Cortex of kidney (tissue), 1 donor: ENCODE results near the gene HELZ.
"Not testable (repeated sequence)": the region's sequence is repeated elsewhere in the genome, so short reads cannot be mapped to it uniquely, and the experiment has no call there.

Experiments used
- DNase-seq: peaks from one replicate; lab custom pipeline; 2025; lab: John Stamatoyannopoulos, UW

Gene HELZ

GRCh38 chr17:67139784-67140665, 105.0 kb downstream of the HELZ start:
- DNase-seq = no peak

DNA sequence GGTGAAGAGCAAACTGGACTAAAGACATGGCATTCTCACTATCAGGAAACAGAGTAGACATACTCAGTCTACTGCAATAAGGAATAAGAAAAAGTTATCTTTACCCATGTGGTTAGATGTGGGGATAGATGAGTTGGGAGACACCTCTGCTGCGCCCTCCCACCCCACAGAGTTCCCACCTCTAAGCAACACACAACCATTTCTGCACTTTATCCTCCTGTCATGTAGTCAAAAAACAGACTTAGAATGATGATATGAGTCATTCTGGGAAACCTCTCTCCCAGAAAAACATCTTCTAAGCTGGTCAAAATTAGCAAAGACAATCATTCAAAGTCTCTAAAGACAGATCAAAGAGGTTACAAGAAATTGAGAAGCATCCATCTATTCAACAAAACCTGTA, 105.7 kb downstream of the HELZ start:
- DNase-seq = no peak

DNA sequence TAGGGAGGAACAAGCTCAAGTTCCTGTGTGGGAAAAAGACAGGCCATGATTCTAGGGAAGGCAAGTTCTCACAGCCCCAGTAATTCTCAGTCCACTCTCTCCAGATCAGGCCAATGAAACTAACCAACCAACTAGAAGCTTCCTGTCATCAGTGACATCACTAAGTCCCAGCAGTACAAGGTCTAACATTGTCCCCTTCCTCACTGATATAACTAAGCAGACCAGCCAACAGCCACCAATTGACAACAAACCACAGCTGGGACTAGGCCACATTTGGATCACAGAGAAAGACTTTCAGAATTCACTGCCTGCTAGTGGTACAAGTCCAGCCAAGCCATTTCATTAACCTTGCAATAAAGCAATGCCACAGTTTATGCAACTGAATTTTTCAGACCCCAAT, 106.6 kb downstream of the HELZ start:
- no peak for DNase-seq

DNA sequence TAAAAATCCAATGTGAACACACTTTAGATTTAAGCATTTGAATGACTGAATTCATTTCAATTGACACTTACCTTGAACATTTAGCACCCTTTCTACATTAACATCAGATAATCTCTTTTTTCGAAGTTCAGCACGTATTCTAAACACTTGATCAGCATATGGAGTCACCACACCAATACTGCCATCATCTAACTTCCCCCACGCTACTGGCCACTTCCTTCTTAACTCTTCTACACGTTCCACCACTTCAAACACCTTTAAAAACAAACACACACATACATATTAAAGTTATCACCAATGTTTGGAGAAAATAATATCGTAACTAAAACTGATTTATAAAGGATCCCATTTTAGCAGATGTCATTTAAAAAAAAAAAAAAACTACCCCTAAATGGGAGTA, 107.1 kb downstream of the HELZ start:
- no peak for DNase-seq

DNA sequence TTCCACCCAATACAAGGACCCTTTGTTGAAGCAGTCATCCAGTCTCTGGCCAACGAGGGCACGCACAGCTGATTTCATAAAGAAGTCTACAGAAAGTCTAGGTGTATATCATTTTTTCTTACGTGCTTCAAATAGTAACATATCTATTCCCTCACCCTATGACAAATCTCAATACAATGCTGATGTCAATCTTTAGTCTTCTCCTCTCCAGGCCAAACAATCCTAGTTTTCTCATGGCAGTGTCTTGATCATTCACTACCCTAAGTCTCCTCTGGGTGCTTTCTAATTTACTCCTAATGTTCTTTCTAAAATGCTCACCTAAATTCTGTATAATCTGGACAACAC, 108.0 kb downstream of the HELZ start:
- no peak for DNase-seq

DNA sequence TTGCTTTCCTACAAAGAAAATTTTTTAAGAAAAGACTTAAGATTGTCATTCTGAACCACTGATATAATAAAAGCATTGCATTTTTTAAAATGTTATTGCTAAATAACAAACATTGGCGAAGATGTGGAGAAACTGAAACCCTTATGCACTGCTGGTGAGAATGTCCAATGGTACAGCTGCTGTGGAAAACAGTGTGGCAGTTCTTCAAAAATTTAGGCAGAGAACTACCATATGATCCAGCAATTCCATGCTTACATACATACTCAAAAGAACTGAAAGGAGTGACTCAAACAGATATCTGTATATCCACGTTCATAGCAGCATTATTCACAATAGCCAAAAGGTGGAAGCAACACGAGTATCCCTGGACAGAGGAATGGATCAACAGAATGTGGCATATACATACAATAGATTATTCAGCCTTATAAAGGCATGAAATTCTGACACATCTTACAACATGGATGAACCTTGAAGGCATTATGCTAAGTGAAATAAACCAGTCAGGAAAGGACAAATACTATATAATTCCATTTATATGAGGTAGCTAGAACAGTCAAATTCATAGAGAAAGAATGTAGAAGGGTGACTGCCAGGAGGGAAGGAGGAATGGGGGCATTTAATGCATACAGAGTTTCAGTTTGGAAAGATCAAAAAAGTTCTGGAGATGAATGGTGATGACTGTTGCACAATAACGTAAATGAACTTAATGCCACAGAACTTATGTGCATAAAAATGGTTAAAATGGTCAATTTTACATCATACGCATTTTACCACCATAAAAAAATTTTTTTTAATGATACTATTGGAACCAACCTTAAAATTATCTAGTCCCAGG, 108.6 kb downstream of the HELZ start:
- DNase-seq = no peak

DNA sequence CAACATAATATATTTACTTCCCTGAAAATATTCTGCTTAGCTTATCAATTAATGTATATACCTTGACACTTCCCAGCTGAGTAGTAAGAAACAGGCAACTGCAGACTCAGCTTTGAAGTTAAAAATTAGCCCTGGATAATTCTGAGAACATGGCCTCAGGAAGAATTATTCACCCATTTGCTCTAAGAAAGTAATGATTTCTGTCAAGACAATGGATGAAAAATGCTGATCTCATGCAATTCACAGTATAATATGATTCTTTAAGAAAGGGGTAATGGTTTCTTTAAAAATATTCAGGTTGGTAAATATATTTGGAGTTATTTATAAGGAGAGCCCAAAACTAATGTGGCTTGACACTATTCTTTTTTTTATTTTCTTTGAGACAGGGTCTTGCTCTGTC, 111.8 kb downstream of the HELZ start:
- DNase-seq = no peak

GRCh38 chr17:67132366-67132765, 112.6 kb downstream of the HELZ start:
- no peak for DNase-seq

GRCh38 chr17:67130768-67131167, 114.2 kb downstream of the HELZ start:
- DNase-seq = no peak

- no peak for DNase-seq
Observed at GRCh38 chr17:67129283-67129682, 115.7 kb downstream of the HELZ start.

GRCh38 chr17:67128700-67129099, 116.3 kb downstream of the HELZ start:
- DNase-seq = no peak

- DNase-seq = no peak
Observed at GRCh38 chr17:67127925-67128324, 117.1 kb downstream of the HELZ start.

GRCh38 chr17:67126983-67127382, 118.0 kb downstream of the HELZ start:
- no peak for DNase-seq

DNA sequence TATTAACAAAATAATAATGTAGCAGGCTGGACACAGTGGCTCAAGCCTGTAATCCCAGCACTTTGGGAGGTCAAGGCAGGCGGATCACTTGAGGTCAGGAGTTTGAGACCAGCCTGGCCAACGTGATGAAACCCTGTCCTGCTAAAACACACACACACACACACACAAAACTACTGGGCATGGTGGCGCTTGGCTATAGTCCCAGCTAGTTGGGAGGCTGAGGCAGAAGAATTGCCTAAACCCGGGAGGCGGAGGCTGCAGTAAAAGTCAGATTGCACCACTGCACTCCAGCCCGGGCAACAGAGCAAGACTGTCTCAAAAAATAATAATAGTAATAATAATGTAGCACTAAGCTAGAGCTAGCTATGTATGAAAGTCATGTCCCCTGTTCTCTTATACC, 118.5 kb downstream of the HELZ start:
- not testable (repeated sequence) for DNase-seq

DNA sequence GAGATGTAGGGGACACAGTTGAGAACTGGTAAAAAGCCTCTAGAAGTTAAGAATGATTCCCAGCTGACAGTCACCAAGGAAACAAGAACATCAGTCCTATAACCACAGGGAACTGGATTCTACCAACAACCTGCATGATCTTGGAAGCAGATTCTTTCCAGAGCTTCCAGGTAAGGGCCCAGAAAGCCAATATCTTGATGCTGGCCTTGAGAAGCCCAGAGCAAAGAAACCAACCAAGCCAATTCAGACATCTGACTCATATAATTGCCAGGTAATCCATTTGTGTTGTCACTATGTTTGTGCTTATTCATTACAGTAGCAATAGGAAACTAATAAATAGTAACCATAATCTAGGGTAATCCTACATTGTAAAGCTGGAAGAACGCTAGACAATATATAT, 119.1 kb downstream of the HELZ start:
- no peak for DNase-seq

DNA sequence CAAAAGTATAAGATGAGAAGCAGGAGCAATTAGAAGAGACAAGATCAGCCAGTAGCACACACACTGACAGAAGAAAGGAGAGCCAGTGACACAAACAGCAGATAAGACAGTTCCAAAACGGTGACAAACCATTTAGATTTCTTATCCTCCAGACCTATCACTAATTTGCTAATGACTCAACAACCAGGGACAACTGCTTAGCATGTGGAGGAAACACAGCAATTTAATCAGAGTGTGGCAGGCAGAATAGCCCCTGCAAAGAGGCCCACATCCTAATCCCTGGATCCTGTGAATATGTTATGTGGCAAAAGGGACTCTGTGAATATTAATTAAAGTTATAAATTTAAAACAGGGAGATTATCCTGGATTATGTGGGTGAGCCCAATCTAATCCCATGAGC, 119.6 kb downstream of the HELZ start:
- DNase-seq = no peak

- DNase-seq = no peak
Observed at GRCh38 chr17:67124450-67125148, 120.4 kb downstream of the HELZ start.

- no peak for DNase-seq
Observed at GRCh38 chr17:67123699-67124098, 121.3 kb downstream of the HELZ start.

DNA sequence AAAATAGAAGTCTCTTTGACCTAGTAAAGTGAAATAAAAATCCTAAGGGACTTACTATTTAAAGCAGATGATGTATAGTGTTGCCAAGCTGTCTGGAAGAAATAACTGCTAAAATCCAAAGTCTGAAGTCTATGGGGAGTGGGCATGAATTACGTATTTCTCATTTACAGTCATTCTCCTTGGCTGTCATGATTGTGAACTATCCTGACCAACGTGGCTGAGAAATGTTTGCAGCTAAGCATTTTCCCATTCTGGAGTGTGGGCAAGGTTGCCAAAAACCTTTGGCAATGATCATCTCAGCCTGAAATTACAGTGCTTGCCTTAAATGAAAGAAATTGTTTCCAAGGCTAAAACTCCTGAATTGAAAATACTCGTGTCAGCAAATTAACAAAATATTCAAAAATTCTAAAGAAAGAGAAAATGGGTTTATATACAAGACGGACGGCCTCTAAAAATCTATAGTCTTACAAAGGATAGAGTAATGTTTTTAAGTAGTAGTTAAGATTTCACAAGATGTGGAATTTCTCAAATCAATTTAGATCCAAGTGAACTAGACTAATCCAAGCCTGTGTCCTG, 123.6 kb downstream of the HELZ start:
- DNase-seq = no peak

DNA sequence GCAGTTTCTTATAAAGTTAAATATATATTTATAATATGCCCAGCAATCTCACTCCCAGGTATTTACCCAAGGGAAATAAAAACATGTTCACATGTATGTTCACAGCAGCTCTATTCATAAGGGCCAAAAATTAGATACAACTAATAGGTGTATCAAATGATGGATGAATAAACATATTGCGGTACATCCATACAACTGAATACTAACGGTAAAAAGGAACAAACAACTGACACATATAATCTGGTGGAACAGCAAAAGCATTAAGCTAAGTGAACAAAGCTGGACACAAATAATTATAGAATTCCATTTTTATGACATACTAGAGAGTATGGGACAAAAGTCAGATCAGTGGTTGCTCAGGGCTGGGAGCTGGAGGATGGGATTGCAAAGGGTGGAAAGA, 125.9 kb downstream of the HELZ start:
- no peak for DNase-seq

DNA sequence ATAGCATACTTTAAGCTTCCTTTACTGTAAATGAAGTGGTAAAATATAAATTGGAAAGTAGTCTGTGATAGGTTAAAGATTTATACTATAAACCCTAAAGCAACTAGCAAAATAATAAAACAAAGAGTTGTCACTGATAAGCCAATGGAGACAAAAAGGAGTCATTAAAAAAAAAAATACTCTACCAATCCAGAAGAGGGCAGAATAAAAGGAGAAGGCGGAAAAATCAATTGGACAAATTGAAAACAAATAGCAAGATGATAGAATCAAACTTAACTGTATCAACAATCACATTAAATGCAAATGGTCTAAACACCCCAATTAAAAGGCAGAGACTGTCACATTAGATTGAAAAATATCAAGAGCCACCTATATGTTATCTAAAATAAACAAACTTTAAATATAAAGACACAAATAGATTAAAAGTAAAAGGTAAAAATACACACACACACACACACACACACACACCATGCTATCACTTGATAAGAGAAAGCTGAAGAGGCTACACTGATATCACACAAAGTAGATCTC, 128.9 kb downstream of the HELZ start:
- DNase-seq = no peak

DNA sequence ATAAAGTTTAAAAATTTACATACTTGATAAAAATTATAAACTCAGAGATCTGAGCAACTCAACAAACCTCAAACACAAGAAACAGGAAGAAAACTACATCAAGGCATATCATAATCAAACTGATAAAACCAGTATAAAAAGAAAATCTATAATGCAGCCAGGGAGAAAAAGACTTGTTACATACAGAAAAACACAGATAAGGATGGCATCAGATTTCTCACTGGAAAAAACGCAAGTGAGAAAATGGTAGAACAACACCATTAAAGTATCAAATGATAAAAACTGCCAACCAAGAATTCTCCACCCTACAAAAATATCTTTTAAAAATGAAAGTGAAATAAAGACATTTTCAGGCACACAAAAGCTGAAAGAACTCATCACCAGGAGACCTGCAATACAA, 129.6 kb downstream of the HELZ start:
- DNase-seq = no peak
